ENCODE results near the gene SYNPO.
A peak's percentile ranks its signal among the peaks of the same experiment; 100 is the strongest.

SYNPO gene

DNA sequence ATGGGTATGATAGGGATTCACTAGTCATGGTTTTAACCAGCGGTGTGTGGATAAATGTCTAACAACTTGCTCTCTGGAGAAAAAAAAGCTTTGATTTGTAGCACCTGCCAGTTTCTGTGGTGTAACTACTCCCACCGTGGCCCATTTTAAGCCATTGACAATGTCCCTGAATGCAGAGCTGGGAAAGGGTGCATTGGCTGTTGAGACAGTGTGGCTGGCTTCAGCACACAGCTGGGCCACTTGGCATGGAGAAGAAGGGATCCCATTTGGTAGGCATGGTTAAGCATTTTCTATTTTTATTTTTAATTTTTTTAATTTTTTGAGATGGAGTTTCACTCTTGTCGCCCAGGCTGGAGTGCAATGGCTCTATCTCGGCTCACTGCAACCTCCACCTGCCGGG, 31.5 kb upstream of the SYNPO start:
- no peak for DNase-seq

DNA sequence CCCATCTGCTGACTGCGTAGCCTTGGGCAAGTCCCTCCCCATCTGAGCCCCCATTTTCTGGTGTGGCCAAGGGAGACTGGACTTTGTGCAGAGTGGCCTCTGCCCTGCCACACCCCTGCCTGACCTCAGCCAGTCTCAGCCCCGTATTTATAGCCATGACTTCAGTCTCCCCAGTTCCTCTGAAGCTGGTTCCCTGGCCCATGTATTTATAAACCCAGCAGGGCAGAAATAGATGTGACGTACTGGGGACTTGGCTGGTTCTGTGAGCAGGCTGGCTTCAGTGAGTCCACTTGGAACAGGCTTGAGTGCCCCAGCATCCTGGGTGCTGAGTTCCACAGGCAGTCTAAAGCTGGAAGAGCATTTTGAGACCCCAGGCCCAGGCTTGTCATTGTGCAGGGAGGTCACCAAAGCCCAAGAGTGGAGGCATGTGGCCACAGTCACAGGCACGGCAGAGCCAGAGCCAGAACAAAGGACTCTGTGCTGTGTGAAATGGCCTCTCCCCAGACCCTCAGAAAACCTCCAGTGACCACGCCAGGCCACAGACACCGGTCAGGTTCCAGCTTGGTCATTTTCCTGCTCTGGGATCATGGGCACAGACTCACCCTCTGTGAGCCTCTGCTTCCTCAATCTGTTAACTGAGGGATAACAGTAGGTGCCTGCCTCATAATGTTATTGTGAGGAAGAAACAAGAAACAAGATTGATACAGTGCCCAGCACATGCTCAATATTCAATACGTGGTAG, 30.4 kb upstream of the SYNPO start:
- no peak for DNase-seq

- DNase-seq: no peak
Measured at GRCh38 chr5:150611026-150611425, 29.4 kb upstream of the SYNPO start.

DNA sequence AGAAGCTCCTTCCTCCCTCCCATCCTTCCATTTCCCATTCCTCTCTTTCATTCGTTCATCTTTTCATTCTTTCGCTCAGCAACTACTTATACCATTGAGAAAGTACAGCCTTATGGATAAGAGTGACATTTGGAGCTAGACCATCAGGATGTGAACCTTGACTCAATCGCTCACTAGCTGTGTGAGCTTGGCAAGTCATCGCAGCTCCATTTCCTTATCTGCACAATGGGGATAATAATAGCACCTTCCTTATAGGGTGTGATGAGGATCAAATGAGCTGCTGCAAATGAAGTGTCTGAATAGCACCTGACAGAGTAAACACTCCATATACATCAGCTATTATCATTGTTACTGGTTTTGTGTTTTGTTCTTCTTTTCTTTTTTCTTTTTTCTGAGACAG, 28.1 kb upstream of the SYNPO start:
- DNase-seq: no peak

DNA sequence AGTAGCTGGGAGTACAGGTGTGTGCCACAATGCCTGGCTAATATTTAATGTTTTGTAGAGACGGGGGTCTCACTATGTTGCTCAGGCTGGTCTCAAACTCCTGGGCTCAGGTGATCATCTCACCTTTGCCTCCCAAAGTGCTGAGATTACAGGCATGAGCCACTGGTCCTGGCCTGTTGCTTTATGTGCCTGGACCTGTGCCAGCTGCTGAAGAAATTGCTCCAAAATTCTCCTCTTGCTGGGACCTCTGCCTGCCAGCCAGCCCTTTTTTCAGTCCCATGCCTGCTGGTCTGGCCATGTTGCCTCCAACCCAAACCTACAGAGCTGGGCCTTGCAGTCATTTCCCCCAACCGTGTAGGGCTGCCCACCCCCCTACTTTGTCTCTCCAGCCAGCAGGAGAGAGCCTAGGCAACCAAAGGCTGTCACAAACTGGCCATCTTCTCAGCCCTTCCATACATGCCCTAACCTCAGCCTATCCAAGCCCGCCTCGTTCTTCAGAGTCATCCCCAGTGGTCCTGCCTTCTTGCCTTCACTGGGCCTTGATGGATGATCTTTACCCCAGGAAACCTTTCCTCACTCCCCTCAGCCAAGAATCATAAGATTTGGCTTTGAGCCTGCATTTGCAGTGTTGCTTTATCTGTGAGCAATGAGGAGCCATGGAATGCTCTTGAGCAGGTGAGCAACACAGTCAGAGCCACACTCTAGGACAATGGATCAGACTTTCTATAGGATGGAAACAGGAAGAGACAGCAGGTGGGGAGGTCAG, 27.4 kb upstream of the SYNPO start:
- no peak for DNase-seq

- no peak for DNase-seq
Measured at GRCh38 chr5:150613991-150614660, 26.3 kb upstream of the SYNPO start.

DNA sequence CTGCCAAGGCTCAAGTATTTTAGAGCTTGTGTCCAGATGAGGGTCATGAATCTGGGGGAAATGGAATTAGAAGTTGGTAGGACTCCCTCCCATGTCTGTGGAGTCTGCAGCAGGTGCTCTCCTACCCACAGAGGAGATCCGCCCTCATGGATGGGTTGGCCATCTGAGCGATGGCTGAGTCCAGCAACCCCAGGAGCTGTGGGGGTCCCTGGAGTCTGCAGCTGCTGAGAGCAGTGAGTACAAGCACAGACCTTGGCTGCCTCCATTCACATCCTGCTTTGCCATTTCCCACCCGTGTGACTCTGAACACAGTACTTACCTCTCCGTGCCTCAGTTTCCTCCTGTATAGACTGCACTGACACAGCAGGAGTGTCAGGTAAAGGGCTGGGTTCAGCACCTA, 25.8 kb upstream of the SYNPO start:
- no peak for DNase-seq

DNA sequence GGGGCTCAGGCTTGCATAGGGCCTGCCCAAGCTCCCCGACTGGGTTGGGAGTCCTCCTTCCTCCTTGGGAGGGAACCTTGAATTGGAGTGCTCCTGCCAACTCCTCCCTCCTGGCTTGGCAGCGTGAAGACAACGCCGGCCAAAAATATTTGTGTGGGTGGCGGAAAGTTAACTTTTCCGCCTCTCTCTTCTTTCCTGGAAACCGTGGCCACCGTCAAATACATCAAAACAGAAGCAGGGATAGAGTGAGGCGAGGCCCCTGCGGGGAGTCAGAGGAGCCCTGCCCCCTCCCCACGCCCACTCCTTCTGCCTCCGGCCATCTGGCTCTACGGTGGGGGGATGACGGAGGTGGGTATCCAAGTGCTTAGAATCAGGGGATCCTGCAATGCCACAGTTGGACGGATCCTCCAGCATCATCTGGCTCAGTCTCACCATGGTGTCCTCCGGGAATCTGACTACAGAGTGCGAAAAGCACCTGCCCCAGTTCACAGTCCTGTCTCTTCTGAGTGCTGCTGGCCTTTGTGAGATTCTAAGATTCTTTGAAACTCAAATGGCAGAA, 25.2 kb upstream of the SYNPO start:
- DNase-seq: no peak

DNA sequence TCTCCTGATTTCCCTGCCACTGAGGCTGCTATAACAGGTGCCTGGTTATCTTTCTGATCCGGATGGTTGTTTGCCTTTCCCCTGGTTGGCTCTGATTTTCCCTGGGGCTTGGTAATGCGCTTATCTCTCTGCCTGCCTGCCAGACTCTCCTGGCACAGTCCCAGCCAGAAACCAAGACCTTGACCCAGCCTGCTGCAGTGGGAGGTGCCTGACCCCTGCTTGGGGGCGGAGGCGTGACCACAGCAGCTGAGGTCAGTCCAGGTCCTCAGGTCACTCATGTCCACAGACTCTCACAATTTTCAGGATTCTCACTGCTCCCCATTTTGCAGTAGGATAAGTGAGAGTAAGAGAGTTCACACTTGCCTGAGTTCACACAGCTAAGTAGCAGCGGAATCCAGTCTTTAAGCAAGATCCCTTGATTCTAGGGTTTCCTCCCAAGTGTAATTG, 24.4 kb upstream of the SYNPO start:
- DNase-seq: no peak

- DNase-seq: no peak
Measured at GRCh38 chr5:150616506-150616905, 24.0 kb upstream of the SYNPO start.

DNA sequence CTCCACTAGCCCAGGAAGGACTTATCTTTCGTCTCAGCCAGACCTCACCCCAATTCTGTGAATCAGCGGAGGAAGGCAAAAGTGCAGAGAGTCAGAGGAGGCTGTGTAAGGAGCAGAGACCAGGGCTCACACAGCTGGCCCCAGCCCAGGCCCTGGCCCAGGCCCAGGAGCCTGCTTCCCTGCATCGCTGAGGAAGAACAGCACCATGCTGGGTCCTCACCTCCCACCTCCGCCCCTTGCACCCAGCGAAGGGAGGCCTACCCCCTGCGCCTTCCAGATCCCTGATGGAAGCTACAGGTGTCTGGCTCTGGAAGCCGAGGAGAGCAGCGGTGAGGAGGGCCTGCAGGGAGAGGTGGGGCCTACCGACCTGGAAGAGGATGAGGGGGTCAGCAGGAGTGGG, 22.3 kb upstream of the SYNPO start:
- no peak for DNase-seq

DNA sequence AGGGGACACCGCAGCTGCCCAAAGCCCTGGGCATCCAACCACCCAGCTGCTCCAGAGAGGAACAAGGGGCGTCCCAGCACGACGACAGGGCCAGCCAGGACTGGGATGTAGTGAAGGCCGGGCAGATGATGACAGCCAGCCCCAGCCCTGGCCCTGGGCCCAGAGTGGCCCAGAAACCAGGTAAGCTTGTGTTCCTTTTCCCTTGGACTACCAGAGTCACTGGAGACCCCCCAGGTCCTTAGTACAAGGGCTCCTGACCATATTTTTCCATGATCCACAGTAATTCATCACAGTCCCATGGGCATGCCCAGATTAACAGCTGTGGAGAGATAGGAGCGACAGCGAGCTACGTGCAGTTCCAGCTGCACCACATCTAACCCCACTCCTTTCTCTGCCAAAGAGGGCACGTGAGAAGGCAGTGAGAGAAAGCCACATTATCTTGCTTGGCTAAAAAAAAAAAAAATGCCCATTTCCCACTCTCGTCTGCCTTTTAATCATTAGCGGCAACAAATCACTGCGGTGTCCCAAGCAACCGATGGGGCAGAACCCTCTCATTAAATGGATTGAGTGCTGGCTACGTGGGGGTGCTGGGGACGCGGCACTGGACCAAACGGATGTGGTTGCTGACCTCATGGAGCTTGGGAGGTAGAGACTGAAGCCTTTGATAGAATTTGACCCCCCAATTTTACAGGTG, 21.7 kb upstream of the SYNPO start:
- DNase-seq: no peak

GRCh38 chr5:150619359-150620230, 20.9 kb upstream of the SYNPO start:
- DNase-seq: no peak

DNA sequence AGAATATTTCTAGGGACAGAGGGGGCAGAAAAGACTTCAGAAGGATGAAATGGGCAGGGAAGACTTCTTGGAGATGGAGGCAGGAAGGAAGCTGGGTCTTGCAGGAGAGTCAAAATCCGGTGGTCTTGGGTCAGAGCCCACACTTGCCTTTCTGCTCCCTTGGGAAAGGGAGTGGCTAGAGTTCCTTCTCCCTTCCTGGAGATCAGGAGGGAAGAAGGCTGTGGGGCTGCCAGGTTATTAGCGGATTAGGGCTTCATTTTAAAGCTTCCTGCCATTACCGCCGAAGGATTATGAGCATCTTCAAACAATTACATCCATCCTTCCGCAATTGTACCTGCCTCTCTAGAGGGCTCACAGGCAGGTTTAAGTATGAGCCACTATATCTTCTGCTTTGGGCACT, 19.2 kb upstream of the SYNPO start:
- no peak for DNase-seq

GRCh38 chr5:150622157-150622556, 18.3 kb upstream of the SYNPO start:
- no peak for DNase-seq

GRCh38 chr5:150623152-150623877, 17.1 kb upstream of the SYNPO start:
- DNase-seq: no peak

- no peak for DNase-seq
Measured at GRCh38 chr5:150623878-150624216, 16.6 kb upstream of the SYNPO start.

DNA sequence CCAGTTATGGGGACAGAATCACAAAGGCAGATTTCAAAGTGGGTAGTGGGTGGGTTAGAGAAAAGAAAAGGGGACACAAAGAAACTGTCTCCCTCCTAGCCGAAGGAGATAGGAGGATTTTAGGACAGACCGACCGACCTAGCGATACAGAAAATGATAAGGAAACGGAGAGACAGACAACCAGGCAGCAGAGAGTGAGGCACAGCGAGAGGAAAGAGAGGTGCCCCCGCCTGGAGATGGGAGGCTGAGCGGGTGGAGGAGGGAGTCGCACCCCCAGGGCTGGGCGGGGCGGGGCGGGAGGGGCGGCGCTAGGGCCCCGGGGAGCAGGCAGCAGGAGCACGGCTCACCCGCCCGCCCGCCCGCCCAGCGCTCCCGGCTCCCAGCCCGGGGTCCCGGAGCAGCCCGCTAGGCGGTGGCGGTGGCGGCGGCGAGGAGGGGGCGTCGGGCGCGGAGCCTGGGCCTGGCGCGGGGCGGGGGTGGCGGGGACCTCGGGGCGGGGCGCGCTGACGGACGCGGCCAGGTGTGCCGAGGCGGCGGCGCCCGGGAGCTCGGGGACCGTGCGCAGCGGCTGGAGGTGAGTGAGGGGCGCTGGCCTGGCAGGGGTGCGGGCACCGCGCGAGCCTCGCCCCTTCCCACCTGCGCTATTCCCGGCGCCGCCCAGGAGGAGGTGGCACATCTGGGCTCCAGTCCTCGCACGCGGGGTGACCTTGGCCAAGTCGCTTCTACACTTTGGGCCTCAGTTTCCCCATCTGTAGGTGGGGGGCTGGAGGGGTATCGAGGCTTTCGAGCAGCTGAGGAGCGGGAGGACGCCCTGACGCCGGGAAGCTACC, 15.9 kb upstream of the SYNPO start:
- DNase-seq: peak; percentile 15 to 30

- no peak for DNase-seq
Measured at GRCh38 chr5:150625164-150625535, 15.3 kb upstream of the SYNPO start.

All from activated CD4-positive, alpha-beta T cell treated with anti-CD3 and anti-CD28 coated beads, Interleukin-2, amount 50 U/mL, for 4 hours (primary cell).